GM23338 (cell line): Measurements from ENCODE around the gene CXXC1. TPM values are rescaled to one million over a fixed set of nuclear protein-coding genes. Genes with fewer than 3 reads are reported as not detected.

Experiments
- ATAC-seq: fragments of 200-7000 bp; cut with Tn5 transposase; 3 replicates; pipeline ENCODE4 v1.9.1; 2020
- DNase-seq: peaks from one replicate; pipeline ENCODE4 v3.0.0-alpha.2; 2015; ENCODE audit warnings: low spot score
- H2AFZ ChIP-seq: fragments of 200-600 bp; sonication (generic); 2 replicates; pipeline ENCODE4 v1.8.0; 2016; ENCODE audit warnings: antibody characterized with exemption, mild to moderate bottlenecking, moderate library complexity
- H3F3A ChIP-seq: fragments of 200-600 bp; sonication (generic); replicated peaks from 2 replicates; pipeline ENCODE4 v1.8.0; 2017; ENCODE audit warnings: antibody characterized with exemption, mixed run types, low read depth
- H3K27ac ChIP-seq: fragments of 200-600 bp; sonication (generic); 2 replicates; pipeline ENCODE4 v1.6.1; 2016; ENCODE audit warnings: low read depth
- H3K27me3 ChIP-seq: fragments of 200-600 bp; sonication (generic); 2 replicates; pipeline ENCODE4 v1.8.0; 2016; ENCODE audit warnings: mild to moderate bottlenecking, mixed run types, moderate library complexity; ENCODE audit not compliant: insufficient read depth
- H3K36me3 ChIP-seq: fragments of 200-600 bp; sonication (generic); 2 replicates; pipeline ENCODE4 v1.8.0; 2016; ENCODE audit warnings: mild to moderate bottlenecking; ENCODE audit not compliant: insufficient read depth
- H3K4me1 ChIP-seq: fragments of 200-600 bp; sonication (generic); 2 replicates; pipeline ENCODE4 v1.8.0; 2016; ENCODE audit warnings: mild to moderate bottlenecking, moderate library complexity; ENCODE audit not compliant: insufficient read depth
- H3K4me2 ChIP-seq: fragments of 200-600 bp; sonication (generic); 2 replicates; pipeline ENCODE4 v1.7.1; 2017; ENCODE audit warnings: mixed run types
- H3K4me3 ChIP-seq: fragments of 200-600 bp; sonication (generic); 2 replicates; pipeline ENCODE4 v1.6.1; 2016; ENCODE audit warnings: mixed run types
- H3K79me2 ChIP-seq: fragments of 200-600 bp; sonication (generic); replicated peaks from 2 replicates; pipeline ENCODE4 v1.8.0; 2017; ENCODE audit warnings: mild to moderate bottlenecking; ENCODE audit not compliant: insufficient read depth
- H3K9me2 ChIP-seq: fragments of 200-600 bp; sonication (generic); 2 replicates; pipeline ENCODE4 v1.8.0; 2017; ENCODE audit not compliant: insufficient read depth
- H4K20me1 ChIP-seq: fragments of 200-600 bp; sonication (generic); replicated peaks from 2 replicates; pipeline ENCODE4 v1.8.0; 2017; ENCODE audit warnings: mild to moderate bottlenecking; ENCODE audit not compliant: insufficient read depth
- H3K27ac Mint-ChIP-seq: 2 replicates; pipeline ENCODE4 v1.8.0; 2020; ENCODE audit warnings: inconsistent platforms, mild to moderate bottlenecking, moderate library complexity, mixed read lengths
- H3K27me3 Mint-ChIP-seq: 3 replicates; pipeline ENCODE4 v1.8.0; 2022; ENCODE audit warnings: low read depth, mild to moderate bottlenecking, moderate library complexity, mixed read lengths, inconsistent platforms; ENCODE audit not compliant: insufficient read depth, poor library complexity
- H3K36me3 Mint-ChIP-seq: 3 replicates; pipeline ENCODE4 v1.8.0; 2021; ENCODE audit warnings: low read depth, mild to moderate bottlenecking, inconsistent platforms, moderate library complexity, mixed read lengths
- H3K4me1 Mint-ChIP-seq: 3 replicates; pipeline ENCODE4 v1.8.0; 2020; ENCODE audit warnings: mild to moderate bottlenecking, inconsistent platforms, mixed read lengths
- H3K4me3 Mint-ChIP-seq: 3 replicates; pipeline ENCODE4 v1.8.0; 2021; ENCODE audit warnings: moderate library complexity, mild to moderate bottlenecking, inconsistent platforms, mixed read lengths
- H3K9me3 Mint-ChIP-seq: 3 replicates; pipeline ENCODE4 v1.8.0; 2020; ENCODE audit warnings: moderate library complexity, mild to moderate bottlenecking, inconsistent platforms, mixed read lengths
- CREB1 ChIP-seq: fragments of 250-450 bp; sonication (Bioruptor Pico); IDR thresholded peaks from 2 replicates; pipeline ENCODE4 v1.5.0; 2020; ENCODE audit warnings: low read depth, mild to moderate bottlenecking, moderate library complexity
- ETS1 ChIP-seq: IDR thresholded peaks from 2 replicates; pipeline ENCODE4 v1.6.1; 2016; ENCODE audit warnings: antibody characterized with exemption
- EZH2 ChIP-seq: fragments of 200-600 bp; sonication (generic); IDR thresholded peaks from one replicate; pipeline ENCODE4 v1.8.0; 2017; ENCODE audit warnings: antibody characterized with exemption, mild to moderate bottlenecking, low read depth; ENCODE audit not compliant: unreplicated experiment
- EZH2phosphoT487 ChIP-seq: fragments of 200-600 bp; sonication (generic); IDR thresholded peaks from one replicate; pipeline ENCODE4 v1.8.1; 2018; ENCODE audit warnings: antibody characterized with exemption; ENCODE audit not compliant: unreplicated experiment
- JUNB ChIP-seq: IDR thresholded peaks from one replicate; pipeline ENCODE4 v1.6.1; 2016; ENCODE audit warnings: antibody characterized with exemption; ENCODE audit not compliant: unreplicated experiment
- NANOG ChIP-seq: IDR thresholded peaks from 2 replicates; pipeline ENCODE4 v1.6.1; 2016; ENCODE audit warnings: antibody characterized with exemption, borderline replicate concordance
- POLR2AphosphoS5 ChIP-seq: IDR thresholded peaks from 2 replicates; pipeline ENCODE4 v1.6.1; 2016; ENCODE audit warnings: antibody characterized with exemption, low read depth
- STAT1 ChIP-seq: IDR thresholded peaks from one replicate; pipeline ENCODE4 v1.6.1; 2016; ENCODE audit warnings: antibody characterized with exemption; ENCODE audit not compliant: unreplicated experiment
- ZNF114 ChIP-seq: fragments of 250-450 bp; sonication (Bioruptor Pico); IDR thresholded peaks from 2 replicates; pipeline ENCODE4 v1.5.0; 2020; ENCODE audit warnings: mild to moderate bottlenecking, moderate library complexity
- ZNF331 ChIP-seq: fragments of 250-450 bp; sonication (Bioruptor Pico); IDR thresholded peaks from 2 replicates; pipeline ENCODE4 v1.5.0; 2020; ENCODE audit warnings: low read depth, mild to moderate bottlenecking, moderate library complexity
- polyA plus RNA-seq: library from polyadenylated mRNA; unstranded; fragments of >200 nt; fragmentation: Nextera tagmentation; extraction: Ambion mirVana; gene quantifications from 2 replicates; pipeline ENCODE4 v1.2.1, GENCODE V29; 2016
- total RNA-seq: library from RNA; depleted of rRNA; stranded (reverse); fragments of >200 nt; shearing (Covaris generic); gene quantifications from 2 replicates; pipeline ENCODE4 v1.2.3, GENCODE V29; 2014
- TF ChIP-seq, protein P1 (sequence below): IDR thresholded peaks from one replicate; pipeline ENCODE4 v1.6.1; 2018; ENCODE audit warnings: antibody characterized with exemption; ENCODE audit not compliant: unreplicated experiment
- TF ChIP-seq, protein P2 (sequence below), 2 experiments: fragments of 200-600 bp in 1 of 2; sonication (generic) in 1 of 2; conservative IDR thresholded peaks; 2 replicates each; pipeline versions ENCODE4 v1.5.1 to v1.6.1; 2016 to 2017; ENCODE audit warnings: antibody characterized with exemption in 2 of 2, low read depth in 2 of 2, mild to moderate bottlenecking in 2 of 2, moderate library complexity in 1 of 2

Gene CXXC1
- total and polyA plus RNA-seq, 2 experiments from 2014 or later: 59.0 to 74.3 TPM

GRCh38 chr18:50262977-50263376 is 24.5 kb downstream of the CXXC1 start (continued):
- TF ChIP-seq ETS1 (no peak), NANOG (no peak), ZNF331 (CRISPR knock-in tag) (no peak), STAT1 (no peak), POLR2AphosphoS5 (no peak), JUNB (no peak), EZH2 (no peak), CREB1 (CRISPR knock-in tag) (no peak), ZNF114 (CRISPR knock-in tag) (no peak)
- TF ChIP-seq, protein P1, sequence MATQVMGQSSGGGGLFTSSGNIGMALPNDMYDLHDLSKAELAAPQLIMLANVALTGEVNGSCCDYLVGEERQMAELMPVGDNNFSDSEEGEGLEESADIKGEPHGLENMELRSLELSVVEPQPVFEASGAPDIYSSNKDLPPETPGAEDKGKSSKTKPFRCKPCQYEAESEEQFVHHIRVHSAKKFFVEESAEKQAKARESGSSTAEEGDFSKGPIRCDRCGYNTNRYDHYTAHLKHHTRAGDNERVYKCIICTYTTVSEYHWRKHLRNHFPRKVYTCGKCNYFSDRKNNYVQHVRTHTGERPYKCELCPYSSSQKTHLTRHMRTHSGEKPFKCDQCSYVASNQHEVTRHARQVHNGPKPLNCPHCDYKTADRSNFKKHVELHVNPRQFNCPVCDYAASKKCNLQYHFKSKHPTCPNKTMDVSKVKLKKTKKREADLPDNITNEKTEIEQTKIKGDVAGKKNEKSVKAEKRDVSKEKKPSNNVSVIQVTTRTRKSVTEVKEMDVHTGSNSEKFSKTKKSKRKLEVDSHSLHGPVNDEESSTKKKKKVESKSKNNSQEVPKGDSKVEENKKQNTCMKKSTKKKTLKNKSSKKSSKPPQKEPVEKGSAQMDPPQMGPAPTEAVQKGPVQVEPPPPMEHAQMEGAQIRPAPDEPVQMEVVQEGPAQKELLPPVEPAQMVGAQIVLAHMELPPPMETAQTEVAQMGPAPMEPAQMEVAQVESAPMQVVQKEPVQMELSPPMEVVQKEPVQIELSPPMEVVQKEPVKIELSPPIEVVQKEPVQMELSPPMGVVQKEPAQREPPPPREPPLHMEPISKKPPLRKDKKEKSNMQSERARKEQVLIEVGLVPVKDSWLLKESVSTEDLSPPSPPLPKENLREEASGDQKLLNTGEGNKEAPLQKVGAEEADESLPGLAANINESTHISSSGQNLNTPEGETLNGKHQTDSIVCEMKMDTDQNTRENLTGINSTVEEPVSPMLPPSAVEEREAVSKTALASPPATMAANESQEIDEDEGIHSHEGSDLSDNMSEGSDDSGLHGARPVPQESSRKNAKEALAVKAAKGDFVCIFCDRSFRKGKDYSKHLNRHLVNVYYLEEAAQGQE: no peak
- TF ChIP-seq, protein P2, sequence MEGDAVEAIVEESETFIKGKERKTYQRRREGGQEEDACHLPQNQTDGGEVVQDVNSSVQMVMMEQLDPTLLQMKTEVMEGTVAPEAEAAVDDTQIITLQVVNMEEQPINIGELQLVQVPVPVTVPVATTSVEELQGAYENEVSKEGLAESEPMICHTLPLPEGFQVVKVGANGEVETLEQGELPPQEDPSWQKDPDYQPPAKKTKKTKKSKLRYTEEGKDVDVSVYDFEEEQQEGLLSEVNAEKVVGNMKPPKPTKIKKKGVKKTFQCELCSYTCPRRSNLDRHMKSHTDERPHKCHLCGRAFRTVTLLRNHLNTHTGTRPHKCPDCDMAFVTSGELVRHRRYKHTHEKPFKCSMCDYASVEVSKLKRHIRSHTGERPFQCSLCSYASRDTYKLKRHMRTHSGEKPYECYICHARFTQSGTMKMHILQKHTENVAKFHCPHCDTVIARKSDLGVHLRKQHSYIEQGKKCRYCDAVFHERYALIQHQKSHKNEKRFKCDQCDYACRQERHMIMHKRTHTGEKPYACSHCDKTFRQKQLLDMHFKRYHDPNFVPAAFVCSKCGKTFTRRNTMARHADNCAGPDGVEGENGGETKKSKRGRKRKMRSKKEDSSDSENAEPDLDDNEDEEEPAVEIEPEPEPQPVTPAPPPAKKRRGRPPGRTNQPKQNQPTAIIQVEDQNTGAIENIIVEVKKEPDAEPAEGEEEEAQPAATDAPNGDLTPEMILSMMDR (conservative IDR thresholded peaks at IDR 0.05; ENCODE audit: low read depth in 2 of 2): no peak

- DNase-seq (no peak), ATAC-seq (no peak)
- H3K36me3 ChIP-seq: no peaks in the 10 kb centered on the region
- Mint-ChIP-seq H3K27me3 (peaks cover 2% of the 10 kb centered on the region), H3K36me3 (no peaks in the 10 kb centered on the region), H3K4me3 (no peak overlapping the region), H3K4me1 (peaks cover 16% of the 10 kb centered on the region), H3K9me3 (no peaks in the 10 kb centered on the region), H3K27ac (no peak overlapping the region)
- H3K27ac ChIP-seq: 0 out of 2 replicates have a peak overlapping the region, but pooled peaks have one; percentile 5
- no peaks in the 10 kb centered on the region for H4K20me1 ChIP-seq
- H3K9me2 ChIP-seq: no peaks in the 10 kb centered on the region
- no peaks in the 10 kb centered on the region for H3K79me2 ChIP-seq
- H3K4me2 ChIP-seq: peak overlapping the region; percentile 21; the same call in 1 of the 2 replicates
- no peaks in the 10 kb centered on the region for H3F3A ChIP-seq
- no peak overlapping the region for H3K4me3 ChIP-seq
- H3K4me1 ChIP-seq: peaks cover 8% of the 10 kb centered on the region
- H2AFZ ChIP-seq: peak overlapping the region; percentile 60; the same call in 1 of the 2 replicates
- no peaks in the 10 kb centered on the region for H3K27me3 ChIP-seq
- TF ChIP-seq JUNB (no peak), ZNF114 (CRISPR knock-in tag) (no peak), ZNF331 (CRISPR knock-in tag) (no peak), NANOG (no peak), CREB1 (CRISPR knock-in tag) (no peak), EZH2phosphoT487 (no peak)
- TF ChIP-seq, protein P2 (conservative IDR thresholded peaks at IDR 0.05; ENCODE audit: low read depth in 2 of 2): no peak
- TF ChIP-seq, protein P1: no peak
Observed at GRCh38 chr18:50250935-50251334, 36.6 kb downstream of the CXXC1 start.
